GM12873 (cell line): ENCODE results near the gene DAPK1.

Source experiments
- TF ChIP-seq, protein P1 (sequence below): IDR thresholded peaks from 2 replicates; pipeline ENCODE4 v1.5.1; 2012; ENCODE audit warnings: low read depth, mild to moderate bottlenecking, moderate library complexity, low read length, control low read depth; ENCODE audit not compliant: insufficient read depth; ENCODE audit errors: missing control alignments

Gene DAPK1

DNA sequence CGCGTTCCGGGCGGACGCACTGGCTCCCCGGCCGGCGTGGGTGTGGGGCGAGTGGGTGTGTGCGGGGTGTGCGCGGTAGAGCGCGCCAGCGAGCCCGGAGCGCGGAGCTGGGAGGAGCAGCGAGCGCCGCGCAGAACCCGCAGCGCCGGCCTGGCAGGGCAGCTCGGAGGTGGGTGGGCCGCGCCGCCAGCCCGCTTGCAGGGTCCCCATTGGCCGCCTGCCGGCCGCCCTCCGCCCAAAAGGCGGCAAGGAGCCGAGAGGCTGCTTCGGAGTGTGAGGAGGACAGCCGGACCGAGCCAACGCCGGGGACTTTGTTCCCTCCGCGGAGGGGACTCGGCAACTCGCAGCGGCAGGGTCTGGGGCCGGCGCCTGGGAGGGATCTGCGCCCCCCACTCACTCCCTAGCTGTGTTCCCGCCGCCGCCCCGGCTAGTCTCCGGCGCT, at the start of gene DAPK1:
DAPK1 (plus strand) TSS at position 264 of the 442 bp plus-strand sequence. CDS start 1,211 bp downstream, outside the sequence.
- TF ChIP-seq, protein P1, sequence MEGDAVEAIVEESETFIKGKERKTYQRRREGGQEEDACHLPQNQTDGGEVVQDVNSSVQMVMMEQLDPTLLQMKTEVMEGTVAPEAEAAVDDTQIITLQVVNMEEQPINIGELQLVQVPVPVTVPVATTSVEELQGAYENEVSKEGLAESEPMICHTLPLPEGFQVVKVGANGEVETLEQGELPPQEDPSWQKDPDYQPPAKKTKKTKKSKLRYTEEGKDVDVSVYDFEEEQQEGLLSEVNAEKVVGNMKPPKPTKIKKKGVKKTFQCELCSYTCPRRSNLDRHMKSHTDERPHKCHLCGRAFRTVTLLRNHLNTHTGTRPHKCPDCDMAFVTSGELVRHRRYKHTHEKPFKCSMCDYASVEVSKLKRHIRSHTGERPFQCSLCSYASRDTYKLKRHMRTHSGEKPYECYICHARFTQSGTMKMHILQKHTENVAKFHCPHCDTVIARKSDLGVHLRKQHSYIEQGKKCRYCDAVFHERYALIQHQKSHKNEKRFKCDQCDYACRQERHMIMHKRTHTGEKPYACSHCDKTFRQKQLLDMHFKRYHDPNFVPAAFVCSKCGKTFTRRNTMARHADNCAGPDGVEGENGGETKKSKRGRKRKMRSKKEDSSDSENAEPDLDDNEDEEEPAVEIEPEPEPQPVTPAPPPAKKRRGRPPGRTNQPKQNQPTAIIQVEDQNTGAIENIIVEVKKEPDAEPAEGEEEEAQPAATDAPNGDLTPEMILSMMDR: peak; percentile 32

DNA sequence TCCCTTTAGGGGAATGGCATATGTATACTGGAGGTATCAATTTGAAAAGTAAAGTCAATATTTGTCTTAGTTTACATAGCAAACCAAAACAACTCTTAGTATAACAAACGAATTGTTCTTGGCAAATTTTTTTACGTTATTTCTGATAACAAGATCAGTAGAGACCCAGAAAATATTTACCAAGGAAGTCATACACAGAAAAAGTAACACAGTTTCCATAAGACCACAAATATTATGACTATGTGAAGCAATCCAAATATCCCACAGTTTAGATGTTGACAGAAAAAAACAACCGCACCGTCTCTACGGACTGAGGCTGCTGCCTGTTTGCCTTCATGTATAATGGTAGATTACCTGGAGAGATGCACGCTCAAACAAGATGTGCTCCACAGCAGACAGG, 46.5 kb upstream of the DAPK1 start:
- TF ChIP-seq, protein P1: no peak

DNA sequence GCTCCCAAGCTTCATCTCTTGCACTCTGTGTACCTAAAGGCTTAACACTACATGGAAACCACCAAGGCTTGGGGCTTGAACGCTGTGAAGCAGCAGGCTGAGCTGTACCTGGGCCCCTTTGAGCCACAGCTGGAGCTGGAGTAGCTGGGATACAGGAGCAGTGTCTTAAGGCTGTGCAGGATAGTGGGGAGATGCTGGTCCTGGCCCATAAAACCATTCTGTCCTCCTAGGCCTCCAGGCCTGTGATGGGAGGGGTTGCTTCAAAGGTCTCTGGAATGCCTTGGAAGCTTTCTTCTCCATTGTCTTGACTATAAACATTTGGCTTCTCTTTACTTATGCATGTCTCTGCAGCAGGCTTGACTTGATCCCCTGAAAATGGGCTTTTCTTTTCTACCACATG, 42.3 kb upstream of the DAPK1 start:
- TF ChIP-seq, protein P1: no peak

DNA sequence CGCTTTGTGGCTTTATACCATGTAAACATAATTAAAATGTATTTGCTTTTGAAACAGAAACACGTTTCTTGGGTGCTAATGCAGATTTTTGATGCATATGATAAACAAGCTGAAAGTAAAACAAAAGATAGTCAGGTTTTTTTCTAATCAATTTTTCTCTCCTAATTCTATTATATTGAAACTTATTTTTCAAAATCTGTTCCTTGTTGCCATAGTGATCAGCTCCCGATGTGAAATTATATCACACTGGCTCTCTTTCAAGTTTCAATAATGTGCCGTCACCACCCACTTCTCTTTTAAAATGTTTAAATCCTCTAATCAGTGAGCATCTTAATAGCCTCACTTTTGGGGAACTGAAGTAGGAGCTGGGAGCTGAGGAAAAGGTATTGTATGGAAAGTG, 36.4 kb upstream of the DAPK1 start:
- TF ChIP-seq, protein P1: no peak

DNA sequence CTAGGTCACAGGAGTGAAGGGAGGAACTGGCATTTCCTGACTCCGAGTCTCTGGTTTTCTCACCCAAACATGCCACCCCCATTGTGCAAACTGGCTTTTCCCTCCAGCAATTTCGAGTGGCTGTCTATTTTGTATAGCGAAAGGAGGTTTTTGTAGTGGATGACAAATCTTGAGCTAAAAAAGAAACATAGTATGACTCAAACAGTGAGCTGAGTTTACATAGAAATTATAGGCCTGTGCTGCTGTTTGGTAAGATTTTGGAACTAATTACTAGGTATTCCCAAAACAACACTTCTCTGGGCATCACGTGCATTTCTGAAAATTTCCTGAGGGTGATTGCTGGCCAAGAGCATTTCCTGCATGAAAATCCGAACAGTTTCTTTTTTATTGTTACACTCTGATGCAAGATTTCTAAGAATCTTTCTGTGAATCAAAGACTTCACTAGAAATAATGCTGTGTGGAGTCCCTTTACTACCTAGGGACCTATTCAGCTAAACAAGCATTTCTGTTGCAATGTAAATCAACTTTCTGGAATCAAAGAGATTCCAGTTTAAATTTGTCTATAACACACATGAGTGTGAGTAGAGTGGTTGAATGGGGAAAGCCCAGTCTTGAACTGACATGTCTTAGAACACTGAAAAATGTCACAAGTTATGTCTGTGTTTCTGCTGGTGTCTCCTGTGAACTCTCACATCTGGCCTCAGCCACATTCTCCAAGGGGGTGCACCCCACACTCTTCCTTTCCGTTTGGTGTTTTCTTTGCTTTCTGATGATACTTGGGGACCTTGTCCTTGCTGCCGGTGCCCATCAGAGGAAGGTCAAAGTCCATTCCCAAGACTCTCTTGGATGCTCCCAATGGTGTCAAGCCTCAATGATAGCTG, 33.3 kb upstream of the DAPK1 start:
- TF ChIP-seq, protein P1: no peak

DNA sequence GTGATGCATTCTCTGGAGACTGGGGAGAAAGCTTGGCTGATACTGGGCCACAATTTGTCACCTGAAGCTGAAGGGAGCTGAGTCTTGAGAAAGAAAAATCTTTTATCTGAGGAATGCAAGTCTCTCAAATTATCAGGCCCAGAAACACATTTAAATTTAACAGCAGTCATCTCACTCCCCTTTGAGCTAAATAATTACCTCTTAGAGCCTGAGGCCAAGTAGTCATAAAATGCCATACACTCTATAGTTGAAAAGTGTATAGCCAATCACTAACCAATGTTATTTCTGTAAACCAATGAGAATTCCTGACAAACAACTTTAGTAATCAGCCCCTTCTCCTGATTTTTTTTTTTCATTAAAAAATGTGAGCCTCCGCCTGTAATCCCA, 32.7 kb upstream of the DAPK1 start:
- TF ChIP-seq, protein P1: no peak

DNA sequence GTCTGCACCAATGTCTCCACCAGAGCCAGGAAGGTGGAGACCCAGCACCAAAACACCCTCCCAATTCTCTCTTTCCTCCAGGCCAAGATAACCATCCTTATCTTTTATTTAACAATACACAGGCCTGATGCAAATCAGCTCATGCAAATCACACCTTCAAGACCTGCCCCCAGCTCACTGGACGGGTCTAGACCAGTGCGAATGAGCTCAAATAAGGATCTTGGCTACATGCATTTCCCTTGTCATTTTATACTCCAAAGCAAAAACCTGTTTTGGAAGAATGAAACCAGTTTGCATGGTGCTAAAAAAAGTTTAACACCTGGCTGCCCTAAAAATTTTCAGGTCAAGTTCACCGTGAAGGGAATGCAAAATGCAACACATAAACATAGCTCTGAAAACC, 31.9 kb upstream of the DAPK1 start:
- TF ChIP-seq, protein P1: no peak
